ENCODE measurements around the gene C20orf204. TPM values are rescaled to one million over a fixed set of nuclear protein-coding genes. Genes with fewer than 3 reads are reported as not detected.

C20orf204 gene
- total RNA-seq, 1 donor from 2014 or later = 6.8 TPM

DNA sequence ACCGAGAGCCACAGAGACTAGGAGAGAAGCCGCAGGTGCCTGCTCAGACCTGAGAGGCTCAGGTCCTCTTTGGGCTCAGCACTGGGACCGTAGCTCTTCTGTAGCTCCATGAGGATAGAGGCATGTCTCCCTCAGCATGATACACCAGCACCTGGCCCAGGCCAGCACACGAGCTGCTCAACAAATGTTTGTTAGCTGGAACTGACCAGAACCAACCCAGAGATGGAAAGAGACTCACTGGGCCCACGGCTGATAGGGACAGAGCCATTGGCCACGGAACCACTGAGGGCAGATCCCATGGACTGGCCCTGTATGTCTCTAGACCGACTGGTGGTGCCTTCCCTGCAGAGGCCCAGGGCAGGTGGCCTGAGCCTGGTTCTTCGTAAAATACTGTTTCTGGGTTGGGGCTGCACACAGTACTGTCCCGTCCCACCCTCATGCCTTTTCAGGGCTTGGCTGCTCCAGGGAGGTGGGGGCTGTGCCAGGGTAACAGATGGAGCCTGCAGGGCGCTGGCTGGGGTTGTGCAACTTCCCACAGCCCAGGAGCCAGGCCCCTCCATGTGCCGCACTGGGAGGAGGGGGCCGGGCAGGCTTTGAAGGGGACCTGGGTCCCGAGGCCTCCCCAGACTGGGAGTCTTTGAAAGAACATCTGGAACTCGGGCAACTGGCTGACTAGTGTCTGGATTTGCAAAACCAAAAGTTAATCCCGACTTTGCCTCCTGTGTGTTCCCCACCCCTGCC lies 5.2 kb downstream of the C20orf204 start:
- DNase-seq (ENCODE audit: extremely low read depth, low read depth, low spot score) = no peak

DNA sequence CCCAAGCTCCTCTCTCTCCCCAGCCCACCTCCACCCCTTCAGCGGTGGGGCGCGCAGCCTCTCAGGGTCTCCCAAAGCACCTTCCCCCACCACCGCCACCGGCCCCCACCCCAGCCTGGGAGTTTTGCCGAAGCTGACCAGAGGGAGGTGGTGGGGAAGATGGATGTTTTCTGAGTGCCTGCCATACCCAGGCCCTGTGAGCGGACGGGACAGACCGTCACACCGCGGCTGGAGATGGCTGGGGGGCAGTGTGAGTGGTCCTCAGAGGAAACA lies 5.7 kb downstream of the C20orf204 start:
- DNase-seq (ENCODE audit: extremely low read depth, low read depth, low spot score) = no peak

DNA sequence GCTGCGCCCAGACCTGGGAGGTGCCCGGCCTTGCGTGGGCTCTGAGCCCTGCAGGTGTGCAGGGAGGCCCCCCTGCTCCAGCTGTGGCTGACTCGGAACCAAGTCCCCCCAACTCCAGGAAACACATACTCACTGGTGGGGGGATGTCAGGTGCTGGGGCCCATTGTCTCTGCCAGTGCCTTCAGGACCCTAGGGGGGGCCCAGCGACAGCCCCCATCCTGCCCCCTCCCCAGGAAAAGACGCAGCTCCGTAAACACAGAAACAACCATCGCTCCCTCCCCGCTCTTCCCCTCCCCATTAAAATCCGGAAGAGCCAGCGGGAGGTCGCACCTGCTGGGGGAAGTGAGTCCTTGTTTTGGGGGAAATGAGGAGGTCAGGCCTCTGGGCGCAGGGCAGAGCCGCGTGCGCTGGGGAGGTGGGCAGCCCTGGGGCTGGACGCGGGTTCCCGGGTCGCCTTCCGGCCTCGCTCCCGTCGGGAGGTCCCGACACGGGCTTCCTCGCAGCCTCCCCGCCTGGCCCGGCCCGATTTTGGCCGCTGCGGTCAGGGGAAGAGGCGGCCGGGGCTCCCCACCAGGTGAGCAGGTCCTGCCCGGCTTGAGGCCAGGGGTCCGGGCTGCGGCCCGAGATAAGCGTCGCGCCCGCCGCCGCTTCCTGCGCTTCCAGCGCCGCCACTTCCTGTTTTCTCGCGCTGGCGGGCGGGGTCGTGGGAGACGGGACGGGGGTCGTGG lies 6.2 kb downstream of the C20orf204 start:
- no peak for DNase-seq (ENCODE audit: extremely low read depth, low read depth, low spot score)

DNA sequence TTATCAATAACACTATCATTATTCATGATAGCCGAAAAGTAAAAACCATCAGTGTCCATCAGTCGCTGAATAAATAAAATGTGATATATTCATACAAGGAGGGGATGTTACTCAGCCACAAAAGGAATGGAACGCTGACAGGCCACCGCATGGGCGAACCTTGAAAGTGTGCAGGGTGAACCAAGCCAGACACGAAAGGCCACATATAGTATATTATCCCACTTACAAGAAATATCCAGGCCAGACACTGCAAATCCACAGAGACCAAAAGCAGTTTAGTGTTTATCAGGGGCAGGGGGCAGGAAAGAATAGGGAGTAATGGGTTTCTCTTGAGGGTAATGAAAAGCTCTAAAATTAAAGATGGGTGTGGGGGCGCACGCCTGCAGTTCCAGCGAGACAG lies 7.8 kb downstream of the C20orf204 start:
- no peak for DNase-seq (ENCODE audit: extremely low read depth, low read depth, low spot score)

DNA sequence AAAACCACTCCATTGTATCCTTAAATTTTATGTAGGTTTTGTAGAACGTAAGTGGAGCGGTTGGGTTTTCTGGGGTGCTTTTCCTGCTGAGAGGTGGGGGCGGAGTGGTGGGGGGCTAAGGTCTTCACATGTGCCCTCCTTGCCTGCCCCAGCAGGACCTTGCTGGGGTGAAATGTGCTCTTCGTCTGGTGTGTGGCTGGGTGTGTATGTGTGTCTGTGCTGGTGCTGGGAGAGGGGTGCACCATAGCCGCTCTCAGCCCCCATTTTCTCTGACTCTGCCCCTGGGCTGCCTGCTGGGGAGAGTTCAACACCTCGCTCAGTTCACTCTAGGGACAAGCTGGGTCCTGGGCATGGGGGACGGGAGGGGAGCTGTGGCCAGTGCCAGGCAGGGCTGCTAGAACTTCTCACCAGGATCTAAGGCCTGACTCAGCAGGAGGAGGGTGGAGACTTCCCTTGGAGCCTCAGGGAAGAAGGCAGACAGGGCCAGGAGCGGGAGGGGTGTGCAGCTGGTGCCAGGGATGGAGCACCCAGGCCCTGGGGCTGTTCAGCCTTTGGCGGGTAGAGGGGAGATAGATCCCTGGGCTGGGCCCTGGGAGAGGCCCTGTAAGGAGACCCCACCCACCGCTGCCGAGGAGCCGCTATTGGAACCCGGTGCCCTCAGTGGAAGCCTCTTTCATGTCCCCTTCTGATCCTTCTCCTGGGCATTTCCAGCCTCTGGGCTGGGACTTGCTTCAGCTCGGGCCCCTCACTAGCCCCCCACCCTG lies 8.7 kb downstream of the C20orf204 start:
- no peak for DNase-seq (ENCODE audit: extremely low read depth, low read depth, low spot score)

DNA sequence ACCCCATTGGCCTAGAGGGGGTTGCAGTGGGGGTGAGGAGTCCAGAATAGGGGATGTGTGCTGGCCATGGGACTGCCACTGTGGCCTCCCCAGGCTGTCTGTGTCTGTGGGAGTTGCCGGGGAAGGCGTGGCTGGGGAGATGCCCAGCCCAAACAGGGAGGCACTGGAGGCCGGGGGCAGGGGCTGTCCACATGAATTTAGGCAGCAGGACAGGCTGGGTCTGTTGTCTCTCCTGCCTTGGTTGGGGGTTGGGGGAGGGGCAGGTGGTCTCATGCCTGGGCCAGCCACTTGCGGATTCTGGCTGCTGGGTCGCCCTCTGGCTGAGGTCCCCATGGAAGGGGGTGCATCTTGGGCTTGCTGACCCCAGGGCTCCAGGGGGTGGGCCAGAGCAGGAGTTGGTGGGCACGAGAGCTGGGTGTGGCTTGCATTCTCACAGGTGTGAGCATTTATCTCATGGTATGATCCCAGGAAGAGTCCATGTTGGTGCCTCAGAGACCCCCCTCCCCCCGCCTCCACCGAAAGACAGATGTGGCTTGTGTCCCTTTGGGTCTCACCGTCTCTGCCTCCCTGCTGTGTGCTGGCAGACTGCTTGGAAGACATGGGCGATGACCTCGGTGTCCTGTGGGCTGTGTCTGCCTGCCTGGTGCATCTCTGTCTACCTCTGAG lies 9.5 kb downstream of the C20orf204 start:
- DNase-seq (ENCODE audit: extremely low read depth, low read depth, low spot score) = no peak

DNA sequence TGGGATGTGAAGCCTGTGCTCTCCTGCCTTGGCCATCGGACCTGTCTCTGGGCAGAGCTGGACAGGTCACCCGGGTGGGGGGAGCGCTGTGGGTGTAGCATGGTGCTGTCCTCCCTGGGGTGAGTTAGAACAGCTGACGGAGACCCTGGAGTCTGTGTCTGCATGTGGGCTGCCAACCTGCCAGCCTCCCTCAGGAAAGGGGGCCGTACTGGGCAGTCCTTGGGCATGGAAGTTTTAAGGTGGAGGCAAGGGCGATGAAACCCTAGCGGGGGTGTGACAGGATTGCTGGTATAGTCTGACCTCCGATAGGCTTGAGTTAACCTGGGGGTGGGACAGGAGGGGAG lies 11.0 kb downstream of the C20orf204 start:
- no peak for DNase-seq (ENCODE audit: extremely low read depth, low read depth, low spot score)

DNA sequence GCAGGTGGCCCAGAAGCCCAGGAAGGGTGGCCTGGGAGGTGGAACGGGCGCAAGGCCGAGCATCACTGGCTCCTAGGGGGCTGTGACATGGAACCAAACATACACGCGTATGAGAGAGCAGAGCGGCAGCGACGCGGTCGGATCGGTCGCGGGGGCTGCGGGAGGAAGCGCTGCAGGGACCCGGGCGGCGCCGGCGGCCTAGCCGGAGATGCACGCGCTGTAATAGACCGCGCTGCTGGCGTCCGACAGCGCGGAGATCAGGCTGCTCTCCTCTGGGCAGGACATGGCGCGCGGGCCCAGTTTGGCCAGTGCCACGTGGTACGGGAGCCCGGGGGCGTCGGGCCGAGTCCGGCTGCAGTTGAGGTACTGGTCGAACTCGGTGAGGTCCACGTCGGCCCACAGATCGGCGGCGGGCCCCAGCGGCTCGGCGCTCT lies 12.0 kb downstream of the C20orf204 start:
- DNase-seq (ENCODE audit: extremely low read depth, low read depth, low spot score) = no peak

DNA sequence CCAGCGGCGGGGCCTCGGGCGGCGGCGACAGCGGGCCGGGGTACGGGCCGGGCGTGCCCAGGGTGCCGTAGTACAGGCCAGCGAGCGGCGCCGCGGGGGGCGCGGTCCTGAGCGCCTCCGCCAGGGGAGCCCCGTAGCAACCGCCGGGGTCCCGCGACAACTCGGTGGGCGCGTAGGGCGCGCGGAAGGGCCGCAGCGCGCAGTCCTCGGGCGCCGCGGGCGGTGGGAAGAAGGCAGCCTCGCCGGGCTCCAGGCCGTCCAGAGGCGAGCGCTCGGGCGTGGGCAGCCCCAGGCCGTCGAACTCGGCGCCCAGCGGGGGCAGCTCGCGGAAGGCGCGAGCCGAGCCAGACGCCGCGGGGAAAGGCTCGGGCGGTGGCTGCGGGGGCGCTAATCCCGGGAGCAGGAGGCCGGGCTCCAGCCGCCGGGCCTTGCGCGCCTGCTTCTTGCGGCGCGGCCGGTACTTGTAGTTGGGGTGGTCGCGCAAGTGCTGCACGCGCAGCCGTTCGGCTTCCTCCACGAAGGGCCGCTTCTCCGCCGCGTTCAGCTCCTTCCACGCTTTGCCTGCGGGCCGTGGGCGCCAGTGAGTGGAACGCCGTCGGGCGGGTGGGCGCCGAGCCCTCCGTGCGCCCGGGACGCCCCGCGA lies 12.5 kb downstream of the C20orf204 start:
- DNase-seq (ENCODE audit: extremely low read depth, low read depth, low spot score) = no peak

DNA sequence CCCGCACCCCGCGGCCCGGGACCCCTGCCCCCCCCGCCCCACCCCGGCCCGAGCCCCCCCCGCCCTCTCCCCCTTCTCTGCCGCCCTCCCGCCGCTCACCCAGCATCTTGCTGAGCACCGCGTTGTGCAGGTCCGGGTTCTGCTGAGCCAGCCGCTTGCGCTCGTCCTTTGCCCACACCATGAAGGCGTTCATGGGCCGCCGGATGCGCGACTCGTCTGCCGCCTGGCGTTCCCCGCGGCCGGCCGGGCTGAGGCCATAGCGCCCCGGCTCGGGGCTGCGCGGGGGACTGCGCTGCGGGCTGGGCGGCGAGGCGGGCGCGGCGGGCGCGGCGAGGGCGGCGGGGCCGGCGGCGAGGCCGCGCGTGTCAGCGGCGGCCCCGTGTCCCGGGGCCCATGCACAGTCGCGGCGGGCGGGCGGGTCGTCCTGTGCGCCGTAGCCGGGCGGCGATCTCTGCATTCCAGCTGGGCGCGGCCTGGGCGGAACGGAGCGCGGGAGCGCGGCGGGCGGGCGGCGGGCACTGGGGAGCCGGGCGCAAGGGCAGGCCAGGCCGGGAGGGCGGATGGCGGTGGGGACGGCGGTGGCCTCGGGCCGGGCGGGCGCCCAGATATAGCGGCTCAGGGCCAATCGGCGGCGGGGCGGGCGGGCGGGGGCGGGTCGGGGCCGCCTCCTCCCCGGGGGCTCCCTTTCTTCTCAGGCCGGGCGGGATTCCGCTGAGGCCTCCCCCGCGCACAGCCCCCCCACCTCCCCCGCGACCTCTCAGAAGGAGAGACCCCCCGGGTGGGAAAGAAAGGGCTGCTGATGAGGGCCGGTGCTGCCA lies 13.3 kb downstream of the C20orf204 start, which contains the start of gene SOX18:
Gene SOX18, minus strand, starts transcription at position 580 of the 818 bp plus-strand sequence. Its CDS starts 123 bp downstream, at position 457.
- no peak for DNase-seq (ENCODE audit: extremely low read depth, low read depth, low spot score)

DNA sequence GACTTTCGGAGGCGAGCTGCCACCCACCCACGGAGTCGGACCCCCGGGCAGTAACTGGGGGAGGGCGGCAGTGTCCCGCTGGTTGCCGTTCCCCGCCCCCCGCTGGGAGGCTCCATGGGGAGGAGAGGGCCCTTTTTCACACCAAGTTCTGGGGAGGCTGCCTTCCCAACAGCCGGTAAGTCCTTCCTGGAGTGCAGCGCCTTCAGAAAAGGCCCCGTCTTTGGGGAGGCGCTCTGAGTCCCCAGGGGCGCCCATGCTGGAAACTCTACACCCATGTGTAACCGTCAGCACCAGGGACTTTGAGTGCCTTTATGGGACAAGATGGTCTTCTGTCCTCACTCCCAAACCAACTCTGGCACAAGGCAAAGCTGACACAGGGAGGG lies 13.9 kb downstream of the C20orf204 start:
- no peak for DNase-seq (ENCODE audit: extremely low read depth, low read depth, low spot score)

DNA sequence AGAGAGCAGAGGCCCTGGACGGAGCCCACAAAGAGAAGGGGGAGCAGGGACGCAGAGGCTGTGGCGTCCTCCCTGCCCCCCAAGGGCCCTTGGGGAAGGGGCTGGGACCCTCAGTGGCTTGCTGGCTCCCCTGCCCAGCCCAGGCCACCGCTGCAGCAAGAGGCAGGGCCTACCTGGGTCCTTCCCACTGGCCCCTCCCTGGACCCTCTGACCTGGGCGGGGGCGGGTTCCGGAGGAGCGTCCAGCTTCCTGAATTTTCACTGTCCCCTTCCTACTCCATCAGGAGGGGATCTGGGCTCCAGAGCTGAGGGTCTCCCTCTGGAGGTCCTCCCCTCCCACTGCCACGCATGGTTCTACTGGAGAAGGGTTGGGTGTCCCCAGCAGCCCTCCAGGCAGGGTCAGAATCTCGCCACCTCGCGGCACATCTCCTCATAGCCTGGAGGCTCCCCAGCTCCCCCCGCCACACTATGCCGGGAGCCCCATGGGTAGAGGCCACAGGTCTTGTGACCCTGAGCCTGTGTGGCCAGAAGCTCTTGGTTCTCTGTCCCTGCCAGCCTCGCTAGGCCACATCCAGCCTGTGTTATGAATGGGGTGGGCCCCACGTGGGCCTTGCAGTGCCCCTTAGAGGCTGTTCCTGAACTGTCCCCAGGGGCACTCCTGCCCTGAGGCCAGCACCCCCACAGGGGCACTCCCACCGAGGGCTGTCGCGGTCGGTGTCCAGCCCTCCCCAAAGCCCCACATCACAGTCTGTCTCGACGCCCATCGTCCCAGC lies 14.5 kb downstream of the C20orf204 start:
- DNase-seq (ENCODE audit: extremely low read depth, low read depth, low spot score) = no peak

DNA sequence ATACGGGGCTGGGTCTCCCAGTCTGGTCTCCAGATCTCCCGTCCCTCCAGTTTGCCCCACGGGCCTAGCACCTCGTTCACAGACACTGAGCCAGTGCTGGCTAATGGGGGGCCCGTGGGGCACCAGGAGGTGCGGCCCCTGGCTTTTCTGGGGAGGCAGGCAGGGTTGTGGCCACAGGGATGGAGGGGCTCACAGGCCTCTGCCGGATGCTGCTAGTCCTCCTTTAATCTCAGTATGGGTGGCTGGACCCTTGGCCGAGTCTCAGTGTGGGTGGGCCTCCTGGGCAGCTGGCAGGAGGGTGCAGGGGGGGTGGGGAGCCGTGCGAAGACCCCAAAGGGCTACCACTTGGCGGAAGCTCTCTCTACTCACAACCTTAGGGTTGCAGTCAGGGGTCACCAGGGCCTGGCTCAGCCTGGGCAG lies 15.1 kb downstream of the C20orf204 start:
- no peak for DNase-seq (ENCODE audit: extremely low read depth, low read depth, low spot score)

DNA sequence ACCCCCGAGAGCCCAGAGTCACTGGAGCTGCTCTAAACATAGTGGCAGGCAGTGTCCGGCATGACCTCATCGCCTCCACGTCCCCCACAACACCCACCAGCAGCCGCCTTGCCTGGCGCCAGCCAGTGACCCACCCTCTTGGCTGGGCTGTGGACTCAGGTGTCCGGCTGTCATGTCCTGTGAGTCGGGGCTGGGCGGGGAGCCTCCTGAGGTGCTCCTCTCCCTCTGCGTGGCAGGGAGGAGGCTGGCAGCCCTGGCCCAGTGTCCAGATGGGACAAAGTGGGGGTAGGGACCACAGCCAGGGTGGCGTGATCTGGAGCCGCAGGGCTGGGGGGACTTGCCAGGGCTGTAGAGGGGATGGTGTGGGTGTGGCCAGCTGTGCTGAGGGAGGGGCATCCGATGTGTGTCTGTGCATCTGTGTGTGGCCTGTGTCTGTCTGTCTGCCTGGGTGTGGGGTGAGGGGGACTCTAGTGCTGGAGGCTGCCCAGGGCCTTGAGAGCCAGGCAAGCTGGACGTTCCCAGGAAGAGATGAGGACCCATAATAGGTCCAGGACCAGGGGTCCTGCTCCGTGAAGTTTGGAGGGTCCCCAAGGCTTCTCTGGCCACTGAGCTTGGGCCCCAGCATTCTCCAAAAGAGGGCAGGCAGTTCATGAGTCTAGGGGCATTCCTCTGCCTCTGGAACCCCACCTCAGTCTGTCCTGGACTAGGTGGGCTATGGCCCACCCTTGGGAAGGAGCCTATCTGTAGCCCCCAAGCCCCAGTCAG lies 15.8 kb downstream of the C20orf204 start:
- no peak for DNase-seq (ENCODE audit: extremely low read depth, low read depth, low spot score)

DNA sequence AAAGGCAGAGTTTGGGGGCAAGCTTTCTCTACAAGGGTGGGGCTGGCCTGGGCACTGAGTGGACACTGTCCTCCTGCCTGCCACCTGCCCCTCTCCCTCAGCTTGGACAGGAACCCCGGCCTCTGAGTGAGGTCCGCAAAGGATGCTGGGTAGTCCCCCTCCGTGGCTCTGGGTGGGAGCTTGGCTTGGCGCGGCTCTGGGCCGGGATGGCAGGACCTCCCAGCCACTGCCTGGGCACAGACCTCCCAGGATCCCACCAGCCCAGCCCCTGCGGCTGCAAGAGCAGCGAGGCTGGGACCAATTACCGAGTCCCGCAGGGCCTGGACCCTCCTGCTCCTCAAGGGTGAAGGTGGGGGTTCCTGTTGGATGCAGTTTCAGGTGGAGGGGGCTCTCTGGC lies 16.3 kb downstream of the C20orf204 start:
- DNase-seq (ENCODE audit: extremely low read depth, low read depth, low spot score) = no peak

DNA sequence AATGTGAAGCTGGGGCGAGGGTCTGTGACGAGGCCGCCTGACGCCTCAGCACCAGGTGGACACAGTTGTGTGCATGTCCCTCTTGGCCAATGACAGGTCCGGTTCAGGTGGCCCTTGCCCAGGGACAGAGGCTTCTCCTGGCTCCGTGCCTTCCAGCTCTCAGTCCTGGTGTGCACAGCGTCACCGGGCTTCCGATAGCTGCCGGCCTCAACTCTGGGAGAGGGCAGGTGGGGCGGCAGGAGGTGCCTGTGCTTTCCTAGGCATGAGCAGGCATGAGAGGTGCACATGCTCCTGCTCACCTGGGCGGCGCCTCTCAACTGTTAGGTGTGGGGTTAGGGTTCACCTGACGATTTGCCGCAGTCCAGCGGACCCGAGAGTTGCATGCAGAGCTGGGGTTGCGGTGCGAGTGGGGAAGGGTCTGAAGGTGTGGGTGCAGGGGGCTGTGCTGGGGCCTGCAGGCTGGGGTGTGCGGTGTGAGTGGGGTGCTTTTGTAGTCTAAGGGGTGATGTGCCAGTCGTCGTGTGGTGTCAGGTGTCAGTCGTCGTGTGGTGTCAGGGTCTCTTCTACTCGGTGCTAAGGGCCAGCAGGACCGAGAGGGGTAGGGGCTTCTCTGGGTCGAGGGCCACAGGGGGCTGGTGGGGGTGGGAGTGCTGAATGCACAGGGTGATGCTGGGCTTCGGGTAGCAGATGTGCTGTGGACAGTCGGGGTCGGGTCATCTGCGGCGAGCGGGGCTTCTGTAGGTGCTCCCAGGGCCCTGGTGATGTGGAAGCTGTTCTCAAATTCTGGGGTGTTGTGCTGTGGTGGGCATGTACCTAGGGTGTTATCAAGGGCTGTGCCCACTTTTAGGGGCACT lies 17.2 kb downstream of the C20orf204 start:
- no peak for DNase-seq (ENCODE audit: extremely low read depth, low read depth, low spot score)

DNA sequence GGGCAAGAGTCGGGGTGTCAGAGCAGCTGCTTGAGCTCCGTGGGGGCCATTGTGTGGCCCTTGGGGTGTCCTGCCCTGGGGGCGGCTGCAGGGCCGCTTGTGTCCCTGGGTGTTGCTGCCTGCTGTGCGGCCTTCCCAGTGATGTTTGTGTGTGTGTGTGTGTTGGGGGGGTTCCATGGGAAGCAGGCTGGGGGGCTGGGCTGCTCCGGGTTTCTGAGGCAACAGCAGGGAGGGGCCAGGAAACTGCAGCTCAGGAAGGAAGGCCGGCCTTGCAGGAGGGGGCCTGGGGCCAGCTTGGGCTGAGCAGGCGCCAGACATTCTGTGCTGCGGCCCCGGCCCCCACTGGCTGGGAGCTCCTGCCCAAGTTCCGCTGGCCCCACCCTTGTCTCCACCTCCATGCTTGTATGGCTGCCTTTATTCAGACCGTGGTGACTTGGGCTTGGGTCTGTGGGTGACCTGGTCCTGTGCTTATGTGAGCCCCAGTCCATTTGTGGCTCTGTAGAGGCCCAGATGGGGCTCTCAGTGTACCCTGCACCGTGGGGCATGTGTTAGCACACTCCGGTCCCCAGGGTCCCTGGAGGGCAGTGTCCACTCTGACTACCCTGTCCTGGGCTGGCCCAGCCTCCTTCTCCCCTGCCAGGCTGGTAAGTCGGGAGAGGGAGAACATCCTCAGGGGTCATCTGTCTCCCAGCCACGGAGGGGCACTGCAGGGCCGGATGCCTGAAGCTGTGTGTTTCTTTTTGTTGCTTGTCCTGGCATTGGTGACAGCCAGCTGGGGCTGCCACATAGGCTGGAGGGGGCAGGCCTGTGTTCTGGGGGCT lies 18.1 kb downstream of the C20orf204 start:
- DNase-seq (ENCODE audit: extremely low read depth, low read depth, low spot score) = no peak

Measured in glomerular endothelial cell (primary cell).